Fibroblast of lung (primary cell): ENCODE data around the gene RHOT1.

Experiments used
- EZH2 ChIP-seq: IDR thresholded peaks from 2 replicates; pipeline ENCODE4 v1.5.1; 2012; ENCODE audit warnings: low read length, control low read depth, mild to moderate bottlenecking; ENCODE audit errors: missing control alignments
- TF ChIP-seq, protein P1 (sequence below), 2 donors: IDR thresholded peaks in 1 of 2; conservative IDR thresholded peaks in 1 of 2; 1 replicate in 1 of 2; 2 replicates in 1 of 2; pipeline ENCODE4 v1.5.1; 2011 to 2012; ENCODE audit warnings: low read length in 2 of 2, control low read depth in 1 of 2, inconsistent platforms in 1 of 2, low read depth in 1 of 2, mild to moderate bottlenecking in 1 of 2

DNA sequence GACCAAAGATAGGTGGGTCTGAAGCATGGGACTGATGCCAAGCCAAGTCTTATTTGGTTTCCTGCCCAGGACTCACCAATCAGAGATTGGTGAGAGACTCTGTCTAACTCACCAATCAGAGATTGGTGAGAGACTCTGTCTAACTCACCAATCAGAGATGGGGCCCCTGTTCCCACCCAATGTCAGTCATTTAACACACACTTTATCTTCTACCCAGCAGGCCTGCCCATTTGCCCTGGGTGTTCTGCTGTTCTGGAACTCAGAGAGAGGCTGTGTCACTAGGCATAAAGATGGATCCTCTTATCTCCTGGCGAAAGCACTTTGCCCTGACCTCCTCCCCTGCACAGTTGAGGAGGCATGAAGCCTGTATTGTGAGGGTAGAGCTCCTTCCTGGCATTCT, 5.4 kb upstream of the RHOT1 start:
- TF ChIP-seq, protein P1, sequence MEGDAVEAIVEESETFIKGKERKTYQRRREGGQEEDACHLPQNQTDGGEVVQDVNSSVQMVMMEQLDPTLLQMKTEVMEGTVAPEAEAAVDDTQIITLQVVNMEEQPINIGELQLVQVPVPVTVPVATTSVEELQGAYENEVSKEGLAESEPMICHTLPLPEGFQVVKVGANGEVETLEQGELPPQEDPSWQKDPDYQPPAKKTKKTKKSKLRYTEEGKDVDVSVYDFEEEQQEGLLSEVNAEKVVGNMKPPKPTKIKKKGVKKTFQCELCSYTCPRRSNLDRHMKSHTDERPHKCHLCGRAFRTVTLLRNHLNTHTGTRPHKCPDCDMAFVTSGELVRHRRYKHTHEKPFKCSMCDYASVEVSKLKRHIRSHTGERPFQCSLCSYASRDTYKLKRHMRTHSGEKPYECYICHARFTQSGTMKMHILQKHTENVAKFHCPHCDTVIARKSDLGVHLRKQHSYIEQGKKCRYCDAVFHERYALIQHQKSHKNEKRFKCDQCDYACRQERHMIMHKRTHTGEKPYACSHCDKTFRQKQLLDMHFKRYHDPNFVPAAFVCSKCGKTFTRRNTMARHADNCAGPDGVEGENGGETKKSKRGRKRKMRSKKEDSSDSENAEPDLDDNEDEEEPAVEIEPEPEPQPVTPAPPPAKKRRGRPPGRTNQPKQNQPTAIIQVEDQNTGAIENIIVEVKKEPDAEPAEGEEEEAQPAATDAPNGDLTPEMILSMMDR (conservative IDR thresholded peaks at IDR 0.05 in 1 of 2, IDR thresholded peaks at IDR 0.05 in 1 of 2; ENCODE audit: low read depth in 1 of 2, low read length in 2 of 2), result no peak
- no peak for TF ChIP-seq EZH2
